ENCODE data around the gene CRYGC. TPM values are rescaled to one million over a fixed set of nuclear protein-coding genes. Genes with fewer than 3 reads are reported as not detected.

The CRYGC gene
- total and polyA plus RNA-seq, 2 experiments from 2014 or later: 1.3 TPM; not detected in 1

DNA sequence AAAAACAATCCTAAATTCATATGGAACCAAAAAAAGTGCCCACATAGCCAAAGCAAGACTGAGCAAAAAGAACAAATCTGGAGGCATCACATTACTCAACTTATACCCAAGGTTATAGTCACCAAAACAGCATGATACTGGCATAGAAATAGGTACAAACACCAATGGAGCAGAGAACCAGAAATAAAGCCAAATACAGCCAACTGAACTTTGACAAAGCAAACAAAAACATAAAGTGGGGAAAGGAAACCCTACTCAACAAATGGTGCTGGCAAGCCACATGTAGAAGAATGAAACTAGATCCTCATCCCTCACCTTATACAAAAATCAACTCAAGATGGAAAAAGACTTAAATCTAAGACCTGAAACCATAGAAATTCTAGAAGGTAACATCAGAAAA lies 45.8 kb downstream of the CRYGC start:
- Histone ChIP-seq H2AFZ (no peak overlapping the region), H3K4me1 (ENCODE audit: insufficient read depth) (no peaks in the 10 kb centered on the region), H4K20me1 (ENCODE audit: insufficient read depth, poor library complexity, severe bottlenecking) (no peaks in the 10 kb centered on the region), H3K79me2 (no peaks in the 10 kb centered on the region), H3K36me3 (replicated peaks; ENCODE audit: insufficient read depth, low read depth) (no peaks in the 10 kb centered on the region), H3K4me2 (no peak overlapping the region), H3K27ac (no peak overlapping the region), H3K9me2 (replicated peaks; ENCODE audit: insufficient read depth) (no peaks in the 10 kb centered on the region), H3K27me3 (no peaks in the 10 kb centered on the region), H3K9me3 (ENCODE audit: low read depth) (no peaks in the 10 kb centered on the region), H3K4me3 (no peak overlapping the region)
- TF ChIP-seq EZH2 (IDR thresholded peaks at IDR 0.05; ENCODE audit: borderline replicate concordance): no peak
- TF ChIP-seq EZH2phosphoT487 (IDR thresholded peaks at IDR 0.05; ENCODE audit: low read depth, severe bottlenecking, unreplicated experiment): no peak
- no peak for TF ChIP-seq CTCF (IDR thresholded peaks at IDR 0.05; ENCODE audit: poor library complexity)
- DNase-seq (ENCODE audit: low spot score): no peak

Other genes with a start within 250 kb of the CRYGC start
- 11.1 and 14.3 TPM in 2 replicates for gene PLEKHM3, start 104.3 kb downstream of the CRYGC start, total RNA-seq
- gene PLEKHM3, start 104.3 kb downstream of the CRYGC start, polyA plus RNA-seq: 4.2 and 7.2 TPM in 2 replicates
- gene CRYGD, start 5.3 kb downstream of the CRYGC start, total RNA-seq: not detected in 2 replicates
- 0.47 and 0.85 TPM in 2 replicates for gene CRYGD, start 5.3 kb downstream of the CRYGC start, polyA plus RNA-seq
- not detected in 2 replicates for gene CRYGB, start 16.3 kb upstream of the CRYGC start, total RNA-seq
- gene CRYGB, start 16.3 kb upstream of the CRYGC start, polyA plus RNA-seq: not detected in 2 replicates
- gene CRYGA, start 33.8 kb upstream of the CRYGC start, total RNA-seq: not detected in 2 replicates
- not detected in 2 replicates for gene CRYGA, start 33.8 kb upstream of the CRYGC start, polyA plus RNA-seq
- gene C2orf80, start 60.2 kb upstream of the CRYGC start, total RNA-seq: not detected in 2 replicates
- gene C2orf80, start 60.2 kb upstream of the CRYGC start, polyA plus RNA-seq: not detected in 2 replicates
- gene IDH1, start 125.2 kb upstream of the CRYGC start, total RNA-seq: 404 and 411 TPM in 2 replicates
- 235 and 263 TPM in 2 replicates for gene IDH1, start 125.2 kb upstream of the CRYGC start, polyA plus RNA-seq
- gene PIKFYVE, start 136.4 kb upstream of the CRYGC start, total RNA-seq: 30.3 and 30.7 TPM in 2 replicates
- 6.1 and 7.3 TPM in 2 replicates for gene PIKFYVE, start 136.4 kb upstream of the CRYGC start, polyA plus RNA-seq